ENCODE data around the gene CNTRL.

The CNTRL gene

GRCh38 chr9:121204121-121204520 lies 129.4 kb downstream of the CNTRL start:
- no peak for DNase-seq

- no peak for DNase-seq
These were observed 129.9 kb downstream of the CNTRL start for GRCh38 chr9:121204611-121205010.

DNA sequence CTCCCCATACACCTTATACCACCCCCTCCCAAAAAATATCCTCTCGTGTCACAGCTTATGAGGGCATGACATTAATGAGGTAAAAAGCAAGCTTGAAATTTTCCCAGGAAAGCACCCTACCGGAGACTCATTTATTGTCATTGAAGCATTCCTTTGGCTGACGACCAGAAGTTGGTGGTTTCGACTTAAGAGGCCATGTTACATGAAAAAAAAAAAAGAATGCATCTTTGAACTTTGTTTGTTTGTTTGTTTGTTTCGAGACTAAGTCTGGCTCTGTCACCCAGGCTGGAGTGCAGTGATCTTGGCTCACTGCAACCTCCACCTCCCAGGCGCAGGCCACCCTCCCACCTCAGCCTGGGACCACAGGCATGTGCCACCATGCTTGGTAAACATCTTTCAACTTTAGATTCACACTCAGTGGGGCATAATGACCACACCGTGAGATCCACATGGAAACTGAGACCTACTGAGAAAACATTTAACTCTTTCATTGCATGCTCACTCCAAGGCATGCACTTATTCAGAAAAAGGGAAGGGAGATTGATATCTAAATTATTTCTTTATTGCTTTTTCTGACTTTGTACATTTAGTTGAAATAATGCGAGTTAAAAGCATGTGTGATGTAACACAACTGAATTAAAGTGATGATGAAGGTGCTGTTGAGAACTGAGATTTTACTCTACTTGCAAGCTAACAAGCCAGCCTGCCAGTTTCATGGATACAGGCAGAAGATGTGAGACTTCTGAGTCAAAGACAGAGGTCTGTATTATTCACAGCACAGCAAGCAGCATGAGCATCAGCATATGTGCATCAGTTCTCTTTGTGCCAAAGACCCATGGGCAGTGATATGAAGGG lies 132.0 kb downstream of the CNTRL start:
- DNase-seq: no peak

- no peak for DNase-seq
These were observed 132.7 kb downstream of the CNTRL start for GRCh38 chr9:121207371-121207940.

DNA sequence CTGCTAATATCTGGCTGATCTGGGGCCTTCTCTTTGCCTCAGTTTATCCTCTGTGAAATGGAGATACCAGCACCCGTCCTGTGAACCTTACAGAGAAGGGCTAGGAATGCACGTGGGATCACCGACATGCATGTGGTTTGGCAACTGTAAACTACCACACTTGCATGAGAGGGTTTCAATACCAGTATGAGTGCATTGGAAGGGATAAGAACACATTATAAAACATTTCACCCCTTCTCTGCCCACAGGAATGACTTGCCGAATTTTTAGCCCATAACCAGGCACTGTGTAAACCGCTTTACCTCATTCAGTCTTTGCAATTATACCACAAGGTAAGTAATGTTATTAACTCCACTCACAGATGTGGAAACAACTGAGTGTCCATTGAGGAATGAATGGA lies 135.8 kb downstream of the CNTRL start:
- no peak for DNase-seq

- DNase-seq: peak; percentile 95
These were observed 138.5 kb downstream of the CNTRL start for GRCh38 chr9:121213136-121213806.

DNA sequence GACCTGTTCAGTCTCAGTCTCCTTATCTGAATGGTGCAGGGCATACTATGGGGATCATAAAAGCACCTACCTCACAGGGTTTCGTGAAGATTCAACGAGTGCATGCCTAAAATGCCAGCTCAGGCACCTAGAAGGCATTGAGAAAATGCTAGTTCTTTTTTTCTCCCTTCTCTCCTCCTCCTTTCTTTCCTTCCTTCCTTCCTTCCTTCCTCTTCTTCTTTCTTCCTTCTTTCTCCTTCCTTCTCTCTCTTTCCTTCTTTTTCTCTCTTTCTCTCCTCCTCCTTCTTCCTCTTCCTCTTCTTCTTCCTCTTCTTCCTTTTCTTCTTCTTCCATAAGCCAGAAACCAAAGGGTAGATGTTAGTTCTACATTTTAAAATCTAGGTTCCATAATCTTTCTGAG lies 139.2 kb downstream of the CNTRL start:
- DNase-seq: no peak

GRCh38 chr9:121216271-121216805 lies 141.6 kb downstream of the CNTRL start:
- DNase-seq: no peak

GRCh38 chr9:121217609-121218292 lies 143.0 kb downstream of the CNTRL start:
- peak; percentile 27 for DNase-seq

GRCh38 chr9:121218357-121219027 lies 143.7 kb downstream of the CNTRL start:
- DNase-seq: no peak

GRCh38 chr9:121219530-121219929 lies 144.8 kb downstream of the CNTRL start:
- no peak for DNase-seq

DNA sequence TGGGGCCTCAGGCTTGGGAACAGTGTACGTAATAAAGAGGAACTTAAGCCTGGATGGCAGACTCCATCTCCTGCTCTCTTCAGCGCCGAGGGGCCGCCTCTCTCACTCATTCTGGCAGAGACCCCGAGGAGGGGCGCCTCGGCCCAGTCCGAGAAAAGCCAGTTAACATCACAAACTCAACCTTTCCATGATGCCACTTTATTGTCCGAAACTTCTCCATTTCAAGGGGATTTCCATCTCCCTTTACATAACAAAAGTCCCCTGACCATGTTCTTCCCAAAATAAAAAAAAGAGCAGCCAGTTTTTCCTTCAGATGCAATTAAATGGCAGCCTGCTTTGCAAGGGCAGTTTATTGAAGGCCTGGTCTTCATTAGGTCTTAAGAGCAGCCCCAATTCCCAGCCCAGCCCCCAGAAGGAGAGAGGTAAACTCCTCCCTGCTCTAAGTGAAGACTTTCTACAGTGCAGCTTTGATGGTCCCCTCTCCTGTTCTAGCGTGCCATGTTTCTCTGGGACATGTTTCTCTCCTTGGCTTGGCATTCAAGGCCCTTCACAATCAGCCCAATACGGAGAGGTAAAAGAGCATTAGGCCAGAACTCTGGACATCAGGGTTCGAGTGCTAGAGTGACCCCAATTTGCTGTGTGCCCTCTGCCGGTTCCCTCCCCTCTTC lies 146.4 kb downstream of the CNTRL start:
- no peak for DNase-seq

DNA sequence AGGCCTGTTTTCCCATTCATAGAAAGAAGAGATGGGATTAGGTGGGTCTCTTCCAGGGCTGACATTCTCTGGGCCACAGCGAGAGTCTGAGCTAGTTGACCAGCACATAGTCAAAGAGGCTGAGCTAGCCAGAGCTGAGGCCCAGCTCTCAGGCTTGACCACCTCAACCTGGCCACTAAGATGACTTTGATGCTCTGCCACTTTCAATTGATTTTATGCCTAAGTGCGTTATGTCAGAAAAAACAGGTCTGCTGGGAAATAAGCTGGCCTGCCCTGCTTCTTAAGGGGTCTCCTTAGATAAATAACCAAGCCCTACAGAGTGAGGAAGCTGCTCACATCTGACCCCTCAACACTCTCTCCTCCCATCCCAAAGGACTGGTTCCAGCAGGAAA lies 146.9 kb downstream of the CNTRL start:
- DNase-seq: no peak

DNA sequence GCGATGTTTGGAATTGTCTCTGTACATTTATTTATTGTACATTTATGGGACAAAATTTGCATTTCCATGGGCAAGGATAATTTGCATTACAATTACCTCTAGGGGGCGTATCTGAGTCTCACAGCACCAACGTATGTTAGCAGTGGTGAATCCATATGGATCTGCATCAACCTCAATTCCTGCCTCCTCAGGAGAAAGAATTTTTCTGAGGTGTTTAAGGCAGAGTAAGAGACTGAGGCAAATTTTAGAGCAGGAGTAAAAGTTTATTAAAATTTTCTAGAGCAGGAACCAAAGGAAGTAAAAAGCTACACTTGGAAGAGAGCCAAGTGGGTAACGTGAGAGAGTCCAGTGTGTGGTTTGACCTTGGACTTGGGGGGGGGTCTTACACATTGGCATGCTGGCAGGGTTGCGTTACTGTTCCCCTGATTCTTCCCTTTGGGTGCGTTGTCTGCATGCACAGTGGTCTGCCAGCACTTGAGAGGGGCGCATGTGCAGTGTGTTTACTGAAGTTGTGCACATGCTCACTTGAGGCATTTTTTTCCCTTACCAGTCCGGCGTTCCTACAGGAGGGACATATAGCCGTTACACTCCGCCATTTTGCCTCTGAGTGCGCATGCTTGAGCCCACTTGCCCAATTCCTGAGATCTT lies 147.9 kb downstream of the CNTRL start:
- DNase-seq: peak; percentile 88

DNA sequence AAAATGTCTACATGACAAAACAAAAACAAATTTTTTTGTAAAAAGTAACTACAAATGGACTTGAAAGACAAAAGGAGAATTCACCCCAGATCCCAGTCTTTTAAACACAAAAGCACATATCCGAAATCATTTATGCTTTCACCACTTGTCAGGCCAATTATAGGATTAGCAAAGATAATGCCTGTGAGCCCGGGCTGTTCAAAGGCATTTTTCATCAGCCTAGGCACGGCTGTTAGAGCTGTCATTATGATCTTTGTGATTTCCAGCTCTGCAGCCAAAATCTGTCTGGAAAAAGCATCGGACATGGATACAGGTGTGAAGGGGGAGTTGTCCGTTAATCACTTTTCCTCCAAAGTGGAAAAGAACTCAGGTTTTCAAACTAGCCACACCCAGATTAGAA lies 150.5 kb downstream of the CNTRL start:
- no peak for DNase-seq

DNA sequence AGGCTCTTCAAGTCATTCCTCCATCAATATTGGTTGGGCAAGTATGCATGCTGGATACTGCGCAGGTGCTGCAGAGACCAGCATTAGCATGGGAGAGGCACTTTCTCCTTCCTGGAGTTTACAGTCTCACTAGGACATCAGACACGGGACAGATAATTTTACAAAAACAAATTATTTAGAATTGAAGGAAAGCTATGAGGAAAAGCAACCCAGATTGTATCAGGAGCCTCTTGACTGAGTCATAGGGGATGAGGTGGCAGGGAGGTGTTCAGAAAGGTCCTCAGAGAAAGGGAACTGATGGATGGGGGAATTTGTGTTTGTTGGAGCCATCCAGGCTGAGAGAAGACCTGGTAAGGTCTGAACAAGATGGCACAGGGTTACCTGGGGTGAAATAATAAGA lies 151.4 kb downstream of the CNTRL start:
- DNase-seq: peak; percentile 17
